Immature natural killer cell (primary cell): Measurements from ENCODE around the gene DCD. TPM values are rescaled to one million over a fixed set of nuclear protein-coding genes. Genes with fewer than 3 reads are reported as not detected.
"Not testable (repeated sequence)": the region's sequence is repeated elsewhere in the genome, so short reads cannot be mapped to it uniquely, and the experiment has no call there.

Experiments
- DNase-seq, 3 donors: peaks; one replicate each; pipeline ENCODE4 v3.0.0; 2022; ENCODE audit warnings: mixed read lengths in 1 of 3
- H3K27ac Mint-ChIP-seq, 6 donors: one replicate each; pipeline ENCODE4 v1.8.0; 2020; ENCODE audit warnings: mixed read lengths in 6 of 6, mild to moderate bottlenecking in 5 of 6, inconsistent platforms in 4 of 6, moderate library complexity in 3 of 6
- H3K27me3 Mint-ChIP-seq, 3 donors: one replicate each; pipeline ENCODE4 v1.8.0; 2020 to 2021; ENCODE audit warnings: low read depth in 3 of 3, mild to moderate bottlenecking in 3 of 3, mixed read lengths in 3 of 3, moderate library complexity in 3 of 3, inconsistent platforms in 1 of 3
- H3K36me3 Mint-ChIP-seq, 3 donors: one replicate each; pipeline ENCODE4 v1.8.0; 2020; ENCODE audit warnings: mixed read lengths in 3 of 3, inconsistent platforms in 2 of 3, mild to moderate bottlenecking in 2 of 3
- H3K4me1 Mint-ChIP-seq, 2 donors: one replicate each; pipeline ENCODE4 v1.8.0; 2020; ENCODE audit warnings: inconsistent platforms in 2 of 2, mild to moderate bottlenecking in 2 of 2, mixed read lengths in 2 of 2, moderate library complexity in 1 of 2
- H3K4me3 Mint-ChIP-seq, 5 donors: one replicate each; pipeline ENCODE4 v1.8.0; 2020; ENCODE audit warnings: mild to moderate bottlenecking in 5 of 5, mixed read lengths in 5 of 5, inconsistent platforms in 3 of 5, moderate library complexity in 3 of 5
- H3K9me3 Mint-ChIP-seq, 6 donors: one replicate each; pipeline ENCODE4 v1.8.0; 2020; ENCODE audit warnings: mild to moderate bottlenecking in 6 of 6, mixed read lengths in 6 of 6, inconsistent platforms in 4 of 6, moderate library complexity in 3 of 6
- polyA plus RNA-seq, 3 donors: library from polyadenylated mRNA; unstranded; fragments of 300-500 nt; fragmentation: Illumina TruSeq; gene quantifications; one replicate each; pipeline ENCODE4 v1.2.3, GENCODE V29; 2021

DCD gene
- polyA plus RNA-seq, 3 donors from 2014 or later = not detected

DNA sequence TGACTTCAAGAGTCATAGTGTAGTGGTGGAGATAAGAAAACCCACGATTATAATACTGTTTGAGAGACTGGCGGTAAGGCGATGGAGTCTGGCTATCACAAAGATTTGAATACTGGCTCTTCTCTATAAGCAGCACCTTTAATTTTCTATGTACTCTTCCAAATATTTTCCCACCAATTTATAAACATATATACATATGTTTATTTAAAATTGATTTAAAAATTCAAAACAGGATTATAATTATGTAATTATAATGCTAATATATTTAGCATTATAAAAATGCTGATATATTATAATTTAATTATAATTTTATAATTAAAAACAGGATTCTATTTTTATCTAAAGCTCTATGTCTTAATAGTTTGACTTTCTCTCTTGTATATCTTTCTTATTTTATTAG is 15.4 kb upstream of the DCD start:
- Mint-ChIP-seq H3K36me3 (no peaks in the 10 kb centered on the region), H3K27ac (no peak overlapping the region), H3K4me3 (no peak overlapping the region), H3K9me3 (no peaks in the 10 kb centered on the region), H3K27me3 (peaks cover 4 to 8% (median 6%) of the 10 kb centered on the region in 3 donors), H3K4me1 (no peaks in the 10 kb centered on the region)
- DNase-seq = no peak

DNA sequence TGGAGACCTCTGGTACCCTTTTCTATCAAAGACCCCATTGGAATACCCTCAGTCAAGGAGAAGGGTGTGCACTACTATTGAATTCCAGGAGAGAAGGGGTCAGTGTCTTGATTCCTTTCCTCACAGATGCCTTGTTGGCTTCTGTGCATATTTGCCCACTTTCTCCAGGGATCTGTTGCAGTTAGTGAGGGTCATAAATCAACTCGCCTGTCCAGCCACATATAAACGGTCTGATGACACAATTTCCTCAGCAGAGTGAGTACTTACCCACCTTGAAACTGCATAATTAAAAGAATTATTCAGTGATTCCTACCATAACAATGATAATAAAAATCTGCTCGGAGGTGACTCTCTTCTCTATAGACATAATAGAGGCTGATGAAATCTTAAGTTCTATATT is 13.9 kb upstream of the DCD start:
- DNase-seq = no peak
- H3K9me3 Mint-ChIP-seq = no peaks in the 10 kb centered on the region
- H3K4me1 Mint-ChIP-seq = no peaks in the 10 kb centered on the region
- H3K27me3 Mint-ChIP-seq = peaks cover 6 to 9% (median 6%) of the 10 kb centered on the region in 3 donors
- no peak overlapping the region for H3K4me3 Mint-ChIP-seq
- H3K36me3 Mint-ChIP-seq = no peaks in the 10 kb centered on the region
- H3K27ac Mint-ChIP-seq = no peak overlapping the region

DNA sequence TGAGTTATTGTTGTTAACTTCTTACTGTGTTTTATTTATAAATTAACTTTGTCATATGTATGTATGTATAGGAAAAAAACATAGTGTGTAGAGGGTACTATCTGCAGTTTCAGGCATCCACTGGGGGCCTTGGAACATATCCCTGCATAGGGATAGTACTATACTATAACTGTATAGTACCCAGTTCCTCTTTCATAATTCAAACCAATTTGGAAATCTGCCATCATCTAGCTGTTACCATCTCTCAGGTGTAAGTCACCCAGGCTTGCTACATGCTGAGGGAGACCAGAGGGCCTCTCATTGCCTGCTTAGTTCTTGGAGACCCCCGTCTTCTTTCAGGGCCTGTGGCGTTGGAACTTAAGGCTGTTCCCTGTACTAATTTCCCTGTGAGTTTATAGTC is 12.9 kb upstream of the DCD start:
- DNase-seq = no peak
- no peak overlapping the region for H3K4me3 Mint-ChIP-seq
- no peak overlapping the region for H3K27ac Mint-ChIP-seq
- H3K36me3 Mint-ChIP-seq = no peaks in the 10 kb centered on the region
- peaks cover 4 to 7% (median 5%) of the 10 kb centered on the region in 3 donors for H3K27me3 Mint-ChIP-seq
- H3K4me1 Mint-ChIP-seq = no peaks in the 10 kb centered on the region
- H3K9me3 Mint-ChIP-seq = no peaks in the 10 kb centered on the region

DNA sequence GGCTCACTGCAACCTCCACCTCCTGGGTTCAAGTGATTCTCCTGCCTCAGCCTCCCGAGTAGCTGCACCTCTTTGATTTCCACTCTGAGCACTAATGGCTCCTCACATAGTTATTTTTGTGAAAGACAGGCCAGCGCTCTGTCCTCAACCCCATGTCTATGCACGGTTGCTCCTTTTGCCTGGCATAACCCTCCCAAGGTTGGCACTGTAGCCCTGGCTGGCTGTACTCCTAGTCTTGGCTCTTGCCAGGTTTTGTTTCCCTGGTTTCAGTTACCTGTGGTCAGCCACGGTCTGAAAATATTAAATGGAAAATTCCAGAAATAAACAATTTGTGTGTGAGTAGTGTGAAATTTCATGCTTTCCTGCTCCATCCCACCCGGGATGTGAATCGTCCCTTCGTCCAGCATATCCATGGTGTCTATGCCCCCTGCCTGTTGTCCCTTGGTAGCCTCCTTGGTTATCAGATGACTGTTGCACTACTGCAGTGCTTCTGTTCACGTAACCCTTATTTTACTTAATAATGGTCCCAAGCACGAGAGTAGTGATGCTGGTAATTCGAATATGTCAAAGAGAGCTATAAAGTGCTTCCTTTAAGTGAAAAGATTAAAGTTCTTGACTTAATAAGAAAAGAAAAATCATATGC is 12.3 kb upstream of the DCD start:
- no peaks in the 10 kb centered on the region for H3K4me1 Mint-ChIP-seq
- no peak for DNase-seq
- H3K27me3 Mint-ChIP-seq = peaks cover 2 to 7% (median 5%) of the 10 kb centered on the region in 3 donors
- H3K4me3 Mint-ChIP-seq = no peak overlapping the region
- H3K36me3 Mint-ChIP-seq = no peaks in the 10 kb centered on the region
- no peaks in the 10 kb centered on the region for H3K9me3 Mint-ChIP-seq
- no peak overlapping the region for H3K27ac Mint-ChIP-seq

DNA sequence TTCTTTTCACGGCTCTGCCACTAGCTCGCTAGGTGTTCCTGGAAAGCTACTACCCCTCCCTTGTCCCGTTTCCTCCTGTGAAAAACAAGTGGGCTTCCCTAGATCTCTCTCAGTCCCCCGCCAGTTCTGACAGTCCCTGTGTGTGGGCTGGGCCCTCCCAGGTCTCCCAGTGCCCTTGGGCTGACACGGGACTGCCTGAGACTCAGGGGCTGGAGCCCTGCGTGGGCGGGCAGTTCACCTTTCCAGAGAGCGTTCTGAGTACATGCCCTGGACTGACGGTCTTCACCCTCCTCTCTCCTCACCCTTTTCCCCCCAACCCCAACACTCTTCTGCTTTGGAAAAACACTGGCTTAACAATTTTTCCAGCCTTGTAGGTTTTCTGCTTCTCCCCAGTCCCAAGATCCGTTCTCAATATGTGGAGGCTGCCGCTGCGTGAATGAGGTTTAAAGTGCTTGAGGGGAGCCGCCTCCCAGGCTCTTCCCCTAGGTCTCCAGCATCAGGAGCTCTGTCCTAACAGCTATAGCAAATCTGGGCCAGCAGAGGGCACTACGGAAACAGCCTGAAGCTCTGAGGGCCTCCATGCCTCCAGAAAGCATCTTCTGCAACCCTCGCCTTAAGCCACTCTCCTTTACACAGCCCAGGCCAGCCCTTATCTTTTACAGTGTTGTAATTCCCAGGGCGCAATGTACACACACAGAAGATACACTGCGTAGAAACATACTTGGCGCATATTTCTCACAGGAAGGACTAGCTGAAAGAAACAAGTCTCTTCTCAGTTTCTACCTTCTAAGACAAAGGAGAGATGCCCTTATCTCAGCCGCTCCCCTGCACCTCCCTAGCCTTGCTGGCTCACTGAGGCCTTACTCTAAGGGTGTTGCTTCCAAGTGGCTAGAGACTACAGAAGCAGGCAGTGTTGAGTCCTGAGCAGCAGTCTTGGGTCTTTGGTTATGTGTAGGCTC is 10.4 kb upstream of the DCD start:
- peak in 2 of 3 donors; percentile 10 to 17 for DNase-seq
- no peak overlapping the region for H3K27ac Mint-ChIP-seq
- peaks cover 2 to 7% (median 5%) of the 10 kb centered on the region in 3 donors for H3K27me3 Mint-ChIP-seq
- H3K4me1 Mint-ChIP-seq = no peaks in the 10 kb centered on the region
- no peaks in the 10 kb centered on the region for H3K36me3 Mint-ChIP-seq
- no peaks in the 10 kb centered on the region for H3K9me3 Mint-ChIP-seq
- H3K4me3 Mint-ChIP-seq = no peak overlapping the region

DNA sequence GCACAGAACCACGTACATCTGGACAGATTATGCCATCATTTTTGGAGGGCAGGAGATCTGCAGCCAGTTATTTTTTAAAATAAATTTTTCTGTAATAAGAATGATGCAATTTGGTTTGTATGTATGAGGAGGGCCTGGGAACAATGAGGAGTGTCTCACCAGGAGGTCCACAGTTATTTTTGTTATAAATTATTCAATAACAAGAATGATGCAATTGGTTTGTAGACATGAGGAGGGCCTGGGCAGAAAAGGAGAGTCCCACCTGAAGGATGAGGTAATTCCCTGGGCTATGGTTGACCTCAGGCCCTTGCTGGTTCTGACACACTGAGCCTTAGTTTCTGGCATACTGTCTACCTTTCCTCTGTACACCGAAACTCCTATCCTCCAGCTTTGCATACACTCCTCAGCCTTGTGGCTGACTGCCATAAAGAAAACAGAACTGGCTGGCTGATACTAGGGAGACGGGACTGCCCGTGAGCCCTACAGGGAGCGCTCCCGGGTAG is 9.0 kb upstream of the DCD start:
- H3K27ac Mint-ChIP-seq = no peak overlapping the region
- H3K4me1 Mint-ChIP-seq = no peaks in the 10 kb centered on the region
- peaks cover 2 to 7% (median 5%) of the 10 kb centered on the region in 3 donors for H3K27me3 Mint-ChIP-seq
- H3K4me3 Mint-ChIP-seq = no peak overlapping the region
- no peak for DNase-seq
- no peaks in the 10 kb centered on the region for H3K9me3 Mint-ChIP-seq
- no peaks in the 10 kb centered on the region for H3K36me3 Mint-ChIP-seq

DNA sequence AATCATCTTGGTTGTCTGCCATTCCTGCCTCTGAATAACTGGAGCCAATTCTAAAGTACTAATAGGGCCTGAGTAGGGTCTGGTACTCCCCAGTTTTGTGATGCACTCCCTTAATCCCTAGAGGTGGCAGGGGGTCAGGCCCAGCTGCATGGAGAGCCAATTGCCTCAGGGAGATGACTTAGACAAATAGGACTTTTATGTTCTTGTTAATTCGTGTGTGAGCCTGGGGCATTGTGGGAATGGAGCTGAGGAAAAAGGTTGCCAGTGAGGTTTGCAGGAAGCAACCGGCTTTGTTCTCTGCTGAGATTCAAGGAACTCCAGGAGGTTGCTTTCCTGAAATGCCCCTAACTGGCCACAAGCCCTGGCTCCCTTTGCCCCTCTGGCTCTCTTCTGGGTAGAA is 6.8 kb upstream of the DCD start:
- Mint-ChIP-seq H3K36me3 (no peaks in the 10 kb centered on the region), H3K27me3 (peaks cover 2 to 4% (median 2%) of the 10 kb centered on the region in 3 donors), H3K4me3 (no peak overlapping the region), H3K4me1 (no peaks in the 10 kb centered on the region), H3K9me3 (no peaks in the 10 kb centered on the region), H3K27ac (no peak overlapping the region)
- no peak for DNase-seq

DNA sequence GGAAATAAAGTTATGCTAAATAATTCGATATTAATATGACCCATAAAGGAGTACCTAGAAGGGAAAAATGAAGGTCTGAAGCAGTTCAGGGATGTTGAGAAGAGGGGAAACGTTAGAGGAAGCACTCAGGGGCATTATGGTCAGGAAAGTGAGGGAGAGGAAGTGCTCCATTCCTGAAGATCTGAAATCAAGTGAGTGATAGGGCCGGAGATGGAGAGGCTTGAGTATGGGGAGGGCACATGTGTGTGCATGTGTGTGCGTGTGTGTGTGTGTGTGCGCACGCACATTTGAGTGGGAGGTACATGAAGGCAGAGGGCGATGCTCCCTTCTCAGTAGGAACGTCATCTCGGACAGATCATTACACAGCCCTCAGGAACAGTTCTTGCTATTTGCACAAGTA is 4.9 kb upstream of the DCD start:
- no peaks in the 10 kb centered on the region for H3K36me3 Mint-ChIP-seq
- no peak overlapping the region for H3K4me3 Mint-ChIP-seq
- no peak for DNase-seq
- peaks cover 0 to 2% (median 0%) of the 10 kb centered on the region in 3 donors for H3K27me3 Mint-ChIP-seq
- H3K4me1 Mint-ChIP-seq = no peaks in the 10 kb centered on the region
- H3K27ac Mint-ChIP-seq = no peak overlapping the region
- no peaks in the 10 kb centered on the region for H3K9me3 Mint-ChIP-seq

DNA sequence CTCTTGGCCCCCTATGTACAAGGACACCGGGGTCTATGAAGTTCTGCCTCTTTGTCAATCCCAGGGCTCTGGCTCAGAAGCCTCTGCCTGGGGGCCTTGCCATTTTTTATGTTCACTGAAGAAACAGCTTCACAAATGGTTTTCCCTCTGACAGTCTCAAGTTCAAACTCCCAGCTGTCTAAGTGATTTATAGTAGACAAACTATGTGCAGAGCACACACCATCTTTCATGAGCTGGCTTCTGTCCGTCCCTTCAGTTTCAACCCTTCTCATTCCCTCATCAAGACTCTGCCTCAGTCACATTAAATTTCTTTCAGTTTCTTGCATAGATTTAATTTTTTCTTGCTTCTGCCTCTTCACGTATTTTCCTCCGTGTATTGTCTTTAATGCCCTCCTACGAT is 2.7 kb upstream of the DCD start:
- H3K9me3 Mint-ChIP-seq = no peaks in the 10 kb centered on the region
- DNase-seq = no peak
- H3K4me1 Mint-ChIP-seq = no peaks in the 10 kb centered on the region
- no peak overlapping the region for H3K4me3 Mint-ChIP-seq
- no peak overlapping the region for H3K27ac Mint-ChIP-seq
- no peaks in the 10 kb centered on the region for H3K36me3 Mint-ChIP-seq
- peaks cover 2 to 11% (median 3%) of the 10 kb centered on the region in 3 donors for H3K27me3 Mint-ChIP-seq

DNA sequence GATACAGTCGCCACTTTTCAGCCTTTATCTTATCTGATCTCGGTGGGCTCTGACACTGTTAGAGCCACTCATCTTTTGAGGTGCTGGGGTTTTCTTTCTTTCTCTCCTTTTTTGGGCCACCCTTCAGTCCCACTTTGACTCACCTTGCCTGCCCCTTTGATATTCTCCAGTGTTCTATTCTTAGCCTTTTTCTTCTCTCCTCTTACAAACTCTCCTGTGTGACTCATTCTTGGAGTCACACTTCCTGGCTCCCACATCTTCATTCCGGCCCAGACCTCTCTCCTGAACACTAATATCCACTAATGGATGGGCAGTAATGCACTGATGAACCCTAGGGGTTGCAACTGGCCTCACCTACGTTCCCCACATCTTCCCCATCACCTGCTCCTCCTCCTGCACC is 2.2 kb upstream of the DCD start:
- Mint-ChIP-seq H3K4me1 (no peaks in the 10 kb centered on the region), H3K36me3 (no peaks in the 10 kb centered on the region), H3K27ac (no peak overlapping the region), H3K27me3 (peaks cover 2 to 15% (median 3%) of the 10 kb centered on the region in 3 donors), H3K9me3 (no peaks in the 10 kb centered on the region), H3K4me3 (no peak overlapping the region)
- DNase-seq = no peak

DNA sequence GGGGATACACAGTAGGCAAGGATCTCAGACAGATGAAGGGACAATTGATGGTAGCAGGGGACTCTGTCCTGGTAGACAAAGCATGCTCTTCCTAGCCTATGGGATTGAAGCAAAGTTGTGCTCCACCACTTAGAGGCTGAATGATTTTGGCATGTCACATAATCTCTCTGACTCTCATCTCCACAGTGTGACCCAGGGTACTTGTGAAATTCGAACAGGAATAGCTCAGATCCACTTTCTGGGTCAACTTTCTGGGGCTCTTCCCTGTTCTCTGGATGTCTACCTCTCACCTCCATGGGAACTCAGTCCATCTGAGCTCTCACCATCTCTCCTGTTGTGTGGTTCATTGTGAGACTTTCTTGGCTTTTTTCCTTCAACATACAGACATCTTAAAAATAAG is 1.7 kb upstream of the DCD start:
- no peaks in the 10 kb centered on the region for H3K36me3 Mint-ChIP-seq
- H3K9me3 Mint-ChIP-seq = no peaks in the 10 kb centered on the region
- H3K4me3 Mint-ChIP-seq = no peak overlapping the region
- H3K4me1 Mint-ChIP-seq = no peaks in the 10 kb centered on the region
- no peak overlapping the region for H3K27ac Mint-ChIP-seq
- DNase-seq = no peak
- H3K27me3 Mint-ChIP-seq = peaks cover 2 to 17% (median 3%) of the 10 kb centered on the region in 3 donors

DNA sequence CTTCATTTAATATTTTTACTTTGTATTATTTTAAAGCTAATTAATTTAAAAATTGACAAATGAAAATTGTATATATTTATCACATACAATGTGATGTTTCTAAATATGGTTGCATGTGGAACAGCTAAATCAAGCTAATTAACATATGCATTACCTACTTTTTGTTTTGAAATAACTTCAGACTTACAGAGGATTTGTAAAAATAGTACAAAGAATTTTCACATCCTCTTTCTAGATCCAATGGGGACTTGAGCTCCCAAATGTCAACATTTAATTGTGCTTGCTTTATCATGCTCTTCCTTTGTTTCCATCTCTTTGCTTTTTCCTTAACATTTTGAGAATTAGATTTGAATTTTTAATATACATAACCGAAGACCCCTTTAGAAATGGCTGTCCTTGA is 6.6 kb downstream of the DCD start:
- H3K9me3 Mint-ChIP-seq = no peaks in the 10 kb centered on the region
- peaks cover 3 to 20% (median 4%) of the 10 kb centered on the region in 3 donors for H3K27me3 Mint-ChIP-seq
- H3K4me3 Mint-ChIP-seq = no peak overlapping the region
- no peaks in the 10 kb centered on the region for H3K4me1 Mint-ChIP-seq
- no peak for DNase-seq
- no peaks in the 10 kb centered on the region for H3K36me3 Mint-ChIP-seq
- no peak overlapping the region for H3K27ac Mint-ChIP-seq

DNA sequence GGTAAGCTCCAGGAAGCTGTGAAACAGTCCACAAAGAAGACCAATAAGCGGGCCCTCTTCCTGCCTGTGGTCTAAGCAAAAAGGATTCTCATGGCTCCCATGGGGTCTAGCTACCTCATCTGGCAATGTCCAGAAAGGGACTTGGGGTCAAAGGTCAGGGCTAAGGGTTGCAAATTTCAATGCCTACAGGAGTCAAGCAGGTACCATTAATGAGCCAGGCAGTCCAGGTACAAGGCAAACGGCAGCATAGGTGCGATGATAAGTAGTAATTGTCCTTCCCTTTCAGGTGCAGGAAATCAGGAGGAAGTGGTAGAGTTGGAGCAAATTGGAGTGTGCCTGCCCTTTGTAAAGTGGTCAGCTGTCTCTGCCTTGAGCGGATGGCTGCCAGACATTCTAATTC is 7.1 kb downstream of the DCD start:
- DNase-seq = no peak
- Mint-ChIP-seq H3K27ac (no peak overlapping the region), H3K27me3 (peaks cover 1 to 16% (median 3%) of the 10 kb centered on the region in 3 donors), H3K9me3 (no peaks in the 10 kb centered on the region), H3K36me3 (no peaks in the 10 kb centered on the region), H3K4me1 (no peaks in the 10 kb centered on the region), H3K4me3 (no peak overlapping the region)

DNA sequence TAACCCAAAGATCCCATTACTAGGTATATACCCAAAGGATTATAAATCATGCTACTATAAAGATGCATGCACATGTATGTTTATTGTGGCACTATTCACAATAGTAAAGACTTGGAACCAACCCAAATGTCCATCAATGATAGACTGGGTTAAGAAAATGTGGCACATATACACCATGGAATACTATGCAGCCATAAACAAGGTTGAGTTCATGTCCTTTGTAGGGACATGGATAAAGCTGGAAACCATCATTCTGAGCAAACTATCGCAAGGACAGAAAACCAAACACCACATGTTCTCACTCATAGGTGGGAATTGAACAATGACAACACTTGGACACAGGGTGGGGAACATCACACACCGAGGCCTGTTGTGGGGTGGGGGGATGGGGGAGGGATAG is 9.1 kb downstream of the DCD start:
- H3K27me3 Mint-ChIP-seq, H3K4me3 Mint-ChIP-seq, H3K27ac Mint-ChIP-seq, DNase-seq, H3K4me1 Mint-ChIP-seq, H3K36me3 Mint-ChIP-seq, H3K9me3 Mint-ChIP-seq: not testable (repeated sequence)
